ENCODE data around the gene NCL.
"Not testable (repeated sequence)": the region's sequence is repeated elsewhere in the genome, so short reads cannot be mapped to it uniquely, and the experiment has no call there.

Gene NCL

GRCh38 chr2:231411831-231412617 lies 52.3 kb downstream of the NCL start:
- DNase-seq = peak; percentile 93
- in situ Hi-C loops (cut with MboI; ENCODE audit: low pct_unique_long_range_greater_than_20kb, low sequenced_read_pairs) = loop anchor here (10.0 to 25.0 kb wide), 2 partner anchors 307 to 575 kb away; no protein-coding TSS in a partner anchor

DNA sequence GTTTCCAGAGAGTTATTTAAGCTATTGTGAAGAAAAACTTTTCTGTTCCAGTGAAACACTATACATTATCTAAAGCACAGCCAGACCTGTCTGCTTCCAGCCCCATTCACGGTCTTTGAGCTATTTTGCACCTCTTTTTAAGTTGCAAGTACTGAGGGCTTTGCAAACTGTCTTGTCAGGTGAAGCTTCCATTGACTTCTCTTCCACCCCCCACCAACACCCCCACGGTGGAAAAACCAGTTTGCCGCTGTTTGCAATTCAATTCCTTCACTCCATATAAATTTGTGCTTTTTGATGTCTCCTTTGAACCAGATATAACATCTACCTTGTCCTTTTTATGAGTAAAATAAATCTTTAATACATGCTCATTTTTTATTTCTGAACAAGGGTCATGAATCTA lies 53.0 kb downstream of the NCL start:
- in situ Hi-C loops (cut with MboI; ENCODE audit: low pct_unique_long_range_greater_than_20kb, low sequenced_read_pairs) = loop anchor here (10.0 to 25.0 kb wide), 2 partner anchors 306 to 574 kb away; no protein-coding TSS in a partner anchor
- DNase-seq = no peak

DNA sequence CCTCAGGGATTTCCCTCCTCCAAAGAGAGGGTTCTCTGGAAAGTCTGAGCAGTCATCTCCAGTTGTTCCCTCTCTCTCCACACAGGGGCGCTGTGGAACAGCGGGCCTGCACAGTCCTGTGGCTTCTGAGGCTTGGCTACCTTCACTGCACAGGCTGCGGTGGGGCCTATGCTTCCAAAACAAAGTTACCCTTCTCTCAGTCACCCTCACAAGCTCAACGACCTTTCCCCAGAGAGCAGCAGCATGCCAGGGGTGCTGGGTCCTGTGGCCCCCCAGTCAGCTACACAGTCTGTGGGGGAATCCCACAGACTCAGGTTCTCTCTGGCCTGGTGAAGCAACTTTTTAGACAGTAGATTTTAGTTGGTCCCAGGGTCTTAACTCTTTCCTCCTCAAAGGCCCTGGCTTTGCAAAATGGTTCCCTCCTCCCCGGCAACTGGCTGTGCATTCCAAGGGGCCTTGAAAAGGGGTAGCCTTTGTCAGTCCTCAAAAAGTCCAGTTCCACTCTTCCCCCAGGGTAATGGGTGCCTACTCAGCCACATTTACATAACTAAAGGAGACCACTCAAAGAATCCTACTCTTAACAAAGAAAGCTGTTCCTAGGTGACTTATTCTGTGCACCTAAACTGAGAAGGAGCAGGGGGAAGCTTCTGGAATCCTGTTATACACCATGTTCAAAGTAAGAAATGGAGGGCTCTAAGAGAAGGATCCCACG lies 53.8 kb downstream of the NCL start:
- DNase-seq = peak; percentile 45
- in situ Hi-C loops (cut with MboI; ENCODE audit: low pct_unique_long_range_greater_than_20kb, low sequenced_read_pairs) = loop anchor here (10.0 to 25.0 kb wide), 2 partner anchors 306 to 573 kb away; no protein-coding TSS in a partner anchor

DNA sequence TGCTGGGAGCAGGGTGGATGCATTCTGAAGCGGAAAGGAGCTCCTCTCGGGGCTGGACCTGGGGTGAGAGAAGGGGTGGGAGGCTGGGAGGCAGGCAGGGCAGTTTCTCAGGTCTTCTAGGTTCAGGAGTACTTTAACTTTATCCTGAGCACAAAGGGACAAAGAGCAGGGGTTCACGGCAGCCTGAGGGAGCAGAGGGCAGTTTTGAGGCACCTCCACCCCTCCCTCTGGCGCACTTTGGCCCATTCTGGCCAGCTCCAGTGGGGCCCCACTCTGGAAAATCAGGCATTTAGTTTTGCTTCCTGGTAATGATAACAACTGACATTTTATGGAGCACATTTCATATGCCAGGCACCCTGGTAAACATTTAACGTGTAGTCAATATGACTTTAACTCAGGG lies 54.5 kb downstream of the NCL start:
- DNase-seq = no peak
- in situ Hi-C loops (cut with MboI; ENCODE audit: low pct_unique_long_range_greater_than_20kb, low sequenced_read_pairs) = loop anchor here (10.0 to 25.0 kb wide), 2 partner anchors 305 to 572 kb away; no protein-coding TSS in a partner anchor

DNA sequence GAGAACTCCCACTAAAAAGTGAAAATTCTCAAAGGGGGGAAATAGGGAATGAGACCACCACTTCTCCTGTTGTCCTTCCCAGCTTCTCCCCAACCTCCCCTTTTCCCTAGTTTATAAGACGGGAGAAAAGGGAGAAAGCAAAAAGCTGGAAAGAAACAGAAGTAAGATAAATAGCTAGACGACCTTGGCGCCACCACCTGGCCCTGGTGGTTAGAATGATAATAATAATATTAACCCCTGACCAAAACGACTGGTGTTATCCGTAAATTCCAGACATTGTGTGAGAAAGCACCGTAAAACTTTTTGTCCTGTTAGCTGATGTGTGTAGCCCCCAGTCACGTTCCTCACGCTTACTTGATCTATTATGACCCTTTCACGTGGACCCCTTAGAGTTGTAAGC lies 56.0 kb downstream of the NCL start:
- not testable (repeated sequence) for DNase-seq
- in situ Hi-C loops (cut with MboI; ENCODE audit: low pct_unique_long_range_greater_than_20kb, low sequenced_read_pairs) = loop anchor here (25.0 kb wide), 1 partner anchor 571 kb away; no protein-coding TSS in a partner anchor

GRCh38 chr2:231407686-231408085 lies 56.6 kb downstream of the NCL start:
- not testable (repeated sequence) for DNase-seq
- in situ Hi-C loops (cut with MboI; ENCODE audit: low pct_unique_long_range_greater_than_20kb, low sequenced_read_pairs) = loop anchor here (25.0 kb wide), 1 partner anchor 570 kb away; no protein-coding TSS in a partner anchor

DNA sequence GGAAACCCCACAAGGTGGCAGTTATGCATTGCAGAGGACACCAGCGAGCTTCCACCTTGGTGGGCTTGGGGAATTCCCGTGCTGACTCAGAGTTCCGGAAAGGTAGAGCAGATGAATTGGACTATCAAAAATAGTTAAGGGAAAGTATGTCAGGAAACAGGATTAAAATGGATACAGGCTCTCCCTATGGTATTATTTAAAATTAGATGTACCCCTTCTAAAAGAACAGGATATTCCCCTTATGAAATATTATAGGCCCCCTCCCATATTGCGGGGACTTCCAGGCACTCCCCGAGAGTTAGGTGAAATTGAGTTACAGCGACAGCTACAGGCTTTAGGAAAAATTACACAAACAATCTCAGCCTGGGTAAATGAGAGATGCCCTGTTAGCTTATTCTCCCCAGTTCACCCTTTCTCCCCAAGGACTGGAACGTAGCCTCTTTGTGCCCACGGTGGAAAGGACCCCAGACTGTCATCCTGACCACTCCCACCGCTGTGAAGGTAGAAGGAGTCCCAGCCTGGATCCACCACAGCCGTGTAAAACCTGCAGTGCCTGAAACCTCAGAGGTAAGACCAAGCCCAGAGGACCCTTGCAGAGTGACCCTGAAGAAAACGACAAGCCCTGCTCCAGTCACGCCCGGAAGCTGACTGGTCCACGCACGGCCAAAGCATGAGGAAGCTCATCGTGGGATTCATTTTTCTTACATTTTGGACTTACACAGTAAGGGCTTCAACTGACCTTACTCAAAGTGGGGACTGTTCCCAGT lies 58.5 kb downstream of the NCL start:
- not testable (repeated sequence) for DNase-seq
- in situ Hi-C loops (cut with MboI; ENCODE audit: low pct_unique_long_range_greater_than_20kb, low sequenced_read_pairs) = loop anchor here (25.0 kb wide), 1 partner anchor 568 kb away; no protein-coding TSS in a partner anchor

GRCh38 chr2:231404183-231404578 lies 60.1 kb downstream of the NCL start:
- DNase-seq = not testable (repeated sequence)
- in situ Hi-C loops (cut with MboI; ENCODE audit: low pct_unique_long_range_greater_than_20kb, low sequenced_read_pairs) = loop anchor here (25.0 kb wide), 1 partner anchor 567 kb away; no protein-coding TSS in a partner anchor

Measured in KBM-7 (cell line).